NT2/D1 (cell line): ENCODE data around the gene FABP6.

Experiments
- DNase-seq: peaks from one replicate; pipeline ENCODE4 v3.0.0-alpha.2; 2011; ENCODE audit warnings: low read depth, low spot score
- H3K27me3 ChIP-seq: 2 replicates; pipeline ENCODE4 v1.6.0; 2011; ENCODE audit warnings: mild to moderate bottlenecking; ENCODE audit not compliant: insufficient read length, insufficient read depth
- H3K36me3 ChIP-seq: 2 replicates; pipeline ENCODE4 v1.6.1; 2011; ENCODE audit warnings: mild to moderate bottlenecking, low read length, mixed read lengths; ENCODE audit not compliant: insufficient read depth, insufficient read length
- H3K4me1 ChIP-seq: 2 replicates; pipeline ENCODE4 v1.5.1; 2011; ENCODE audit not compliant: insufficient read depth, insufficient read length
- H3K4me3 ChIP-seq: 2 replicates; pipeline ENCODE4 v1.5.1; 2011; ENCODE audit warnings: low read depth; ENCODE audit not compliant: insufficient read length
- H3K9ac ChIP-seq: 2 replicates; pipeline ENCODE4 v1.6.0; 2011; ENCODE audit warnings: low read depth; ENCODE audit not compliant: insufficient read length
- H3K9me3 ChIP-seq: 2 replicates; pipeline ENCODE4 v1.5.1; 2011; ENCODE audit warnings: mild to moderate bottlenecking, low read length; ENCODE audit not compliant: insufficient read depth
- SUZ12 ChIP-seq: IDR thresholded peaks from 2 replicates; pipeline ENCODE4 v1.6.1; 2011; ENCODE audit not compliant: insufficient read length, insufficient read depth; ENCODE audit errors: extremely low read depth
- YY1 ChIP-seq: IDR thresholded peaks from 2 replicates; pipeline ENCODE4 v1.6.1; 2011; ENCODE audit not compliant: insufficient read length, insufficient read depth
- ZNF274 ChIP-seq: IDR thresholded peaks from 2 replicates; pipeline ENCODE4 v1.6.1; 2011; ENCODE audit warnings: mild to moderate bottlenecking, low read depth, low read length

Gene FABP6

DNA sequence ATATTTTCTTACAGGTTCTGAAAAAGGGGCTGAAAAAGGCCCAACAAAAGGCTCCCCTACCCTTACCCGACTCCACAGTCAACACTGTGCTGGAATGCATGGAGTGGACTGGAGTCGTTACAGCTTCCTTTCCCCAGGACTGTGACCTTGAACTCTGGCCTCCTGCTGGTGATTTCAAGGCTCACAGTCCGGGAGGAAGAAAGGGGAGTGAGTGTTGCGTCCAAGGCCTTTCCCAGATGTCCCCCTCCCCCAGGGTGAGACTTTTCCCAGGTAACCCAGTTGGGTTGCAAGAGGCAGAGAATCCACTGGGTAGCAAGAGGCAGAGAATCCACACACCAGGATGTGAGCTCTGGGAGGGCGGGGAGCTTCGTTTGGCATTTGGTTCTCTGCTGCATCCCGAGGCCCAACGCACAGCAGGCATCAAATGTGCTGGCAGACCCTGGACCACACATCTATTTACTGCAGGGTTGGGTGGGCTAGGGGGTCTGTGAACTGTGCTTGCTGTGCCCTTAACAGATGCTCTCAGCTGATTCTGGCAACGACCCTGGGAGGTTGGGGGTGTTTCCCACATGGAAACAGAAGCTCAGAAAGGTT is 37.5 kb downstream of the FABP6 start:
- H3K27me3 ChIP-seq: no peaks in the 10 kb centered on the region
- peaks cover 14% of the 10 kb centered on the region for H3K36me3 ChIP-seq
- no peaks in the 10 kb centered on the region for H3K9me3 ChIP-seq
- no peak for DNase-seq
- H3K4me3 ChIP-seq: no peak overlapping the region
- H3K4me1 ChIP-seq: peaks cover 17% of the 10 kb centered on the region
- TF ChIP-seq YY1: no peak
- no peak for TF ChIP-seq SUZ12
- no peak for TF ChIP-seq ZNF274
- H3K9ac ChIP-seq: no peak overlapping the region

DNA sequence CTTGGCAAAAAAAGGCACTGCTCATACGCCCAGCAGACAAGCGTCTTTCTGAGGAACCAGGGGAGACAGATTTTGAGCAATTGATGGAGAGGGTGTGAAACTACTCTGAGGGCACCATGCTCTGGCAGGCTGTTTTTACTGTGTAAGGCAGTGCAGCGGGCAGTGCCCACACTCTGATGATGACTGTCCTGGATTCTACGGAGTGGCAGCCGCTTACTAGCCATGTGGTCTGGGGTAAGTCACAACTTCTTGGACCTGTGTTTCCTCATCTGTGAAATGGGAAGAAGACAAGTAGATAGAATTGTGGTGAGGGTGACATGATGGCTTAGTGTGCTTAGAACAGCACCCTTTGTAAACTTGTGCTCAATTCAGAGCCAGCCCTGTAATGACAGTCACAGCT is 38.8 kb downstream of the FABP6 start:
- no peak for DNase-seq
- TF ChIP-seq SUZ12 (no peak), ZNF274 (no peak), YY1 (no peak)
- no peak overlapping the region for H3K4me3 ChIP-seq
- H3K9me3 ChIP-seq: no peaks in the 10 kb centered on the region
- no peak overlapping the region for H3K9ac ChIP-seq
- H3K4me1 ChIP-seq: peaks cover 17% of the 10 kb centered on the region
- peaks cover 14% of the 10 kb centered on the region for H3K36me3 ChIP-seq
- no peaks in the 10 kb centered on the region for H3K27me3 ChIP-seq

DNA sequence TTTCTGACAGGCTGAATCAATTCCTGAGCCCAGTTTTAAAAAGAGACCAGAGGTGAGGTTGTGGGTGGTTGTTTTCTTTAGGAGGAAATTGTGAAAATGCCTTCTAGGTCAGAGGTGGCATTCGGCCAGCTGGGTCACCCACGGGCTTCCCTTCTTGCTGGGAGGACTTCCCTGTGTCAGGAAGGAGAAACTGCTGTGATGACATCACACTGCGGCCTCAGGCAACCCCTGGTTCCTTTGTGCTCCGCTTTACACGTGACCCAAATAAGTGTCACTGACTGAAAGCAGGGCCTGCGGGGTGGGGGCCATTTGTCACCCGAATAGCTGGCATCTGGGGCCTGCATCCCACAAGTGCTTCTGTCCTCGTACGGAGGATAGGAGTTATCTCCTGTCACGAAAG is 39.7 kb downstream of the FABP6 start:
- no peak overlapping the region for H3K4me3 ChIP-seq
- H3K27me3 ChIP-seq: no peaks in the 10 kb centered on the region
- no peaks in the 10 kb centered on the region for H3K9me3 ChIP-seq
- no peak overlapping the region for H3K9ac ChIP-seq
- TF ChIP-seq YY1 (no peak), SUZ12 (no peak), ZNF274 (no peak)
- H3K36me3 ChIP-seq: peaks cover 14% of the 10 kb centered on the region
- DNase-seq: no peak
- H3K4me1 ChIP-seq: peaks cover 17% of the 10 kb centered on the region

DNA sequence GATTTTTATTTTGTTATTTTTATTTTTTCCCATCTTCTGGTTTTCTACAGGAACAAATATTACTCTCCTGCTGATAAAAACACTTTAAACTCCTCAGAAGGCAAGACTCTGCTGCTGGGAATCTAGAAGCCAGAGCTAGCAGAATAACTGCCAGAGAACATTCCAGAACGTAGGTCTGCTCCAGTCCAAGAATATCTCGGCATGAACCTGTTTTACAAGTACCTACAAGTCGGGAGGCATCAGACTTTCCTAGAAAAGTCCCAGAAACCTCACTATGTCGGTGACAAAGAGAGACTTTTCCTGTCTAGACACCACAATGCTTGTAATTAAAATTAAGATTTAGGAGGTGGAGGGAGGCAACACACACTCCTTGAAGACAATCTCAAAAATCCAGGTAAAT is 41.4 kb downstream of the FABP6 start:
- Histone ChIP-seq H3K27me3 (no peaks in the 10 kb centered on the region), H3K36me3 (peaks cover 12% of the 10 kb centered on the region), H3K4me3 (no peak overlapping the region), H3K9ac (no peak overlapping the region), H3K9me3 (no peaks in the 10 kb centered on the region), H3K4me1 (peaks cover 20% of the 10 kb centered on the region)
- DNase-seq: no peak
- TF ChIP-seq ZNF274 (no peak), YY1 (no peak), SUZ12 (no peak)

DNA sequence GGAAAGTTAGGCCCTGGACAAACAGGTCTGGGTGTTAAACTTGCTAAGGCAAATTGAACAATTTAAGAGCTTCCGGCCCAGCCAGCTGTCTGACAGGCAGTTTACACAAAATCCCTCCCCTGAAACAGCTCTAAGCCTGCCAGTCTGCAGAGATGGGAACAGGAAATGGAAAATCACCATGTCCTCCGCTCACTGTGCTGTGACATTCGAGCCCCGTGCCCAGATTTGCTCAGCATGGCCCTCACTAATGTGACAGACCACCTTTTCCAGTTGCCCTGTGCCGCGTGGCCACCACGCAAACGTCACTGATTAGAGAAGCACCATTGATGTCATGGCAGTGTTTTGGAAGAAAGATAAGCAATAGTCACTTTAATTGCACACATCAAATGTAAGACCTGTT is 42.1 kb downstream of the FABP6 start:
- peaks cover 12% of the 10 kb centered on the region for H3K36me3 ChIP-seq
- H3K9ac ChIP-seq: no peak overlapping the region
- H3K4me1 ChIP-seq: peaks cover 16% of the 10 kb centered on the region
- TF ChIP-seq SUZ12 (no peak), YY1 (no peak), ZNF274 (no peak)
- no peaks in the 10 kb centered on the region for H3K27me3 ChIP-seq
- H3K4me3 ChIP-seq: no peak overlapping the region
- no peaks in the 10 kb centered on the region for H3K9me3 ChIP-seq
- DNase-seq: no peak

DNA sequence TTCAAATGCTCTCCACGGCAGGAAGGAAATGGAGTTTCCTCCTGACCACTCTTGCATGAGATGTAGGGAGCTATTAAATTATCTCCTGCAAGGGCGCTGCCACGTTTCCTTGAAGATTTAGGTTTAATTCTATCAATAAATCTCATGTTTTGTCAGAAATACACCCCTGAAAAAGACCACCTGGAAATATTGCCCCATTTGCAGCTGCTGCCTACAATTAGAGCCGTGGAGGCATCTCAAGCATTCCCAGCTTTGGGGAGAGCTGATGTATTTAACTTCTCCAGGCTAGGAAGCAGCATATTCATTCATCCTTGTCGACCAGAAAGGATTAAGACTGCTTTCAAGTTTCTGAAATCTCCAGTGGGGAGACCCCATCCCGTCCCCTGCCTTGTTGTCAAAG is 42.5 kb downstream of the FABP6 start:
- no peak overlapping the region for H3K9ac ChIP-seq
- no peak for DNase-seq
- no peak overlapping the region for H3K4me3 ChIP-seq
- TF ChIP-seq SUZ12: no peak
- TF ChIP-seq YY1: no peak
- TF ChIP-seq ZNF274: no peak
- H3K36me3 ChIP-seq: peaks cover 12% of the 10 kb centered on the region
- peaks cover 13% of the 10 kb centered on the region for H3K4me1 ChIP-seq
- H3K27me3 ChIP-seq: no peaks in the 10 kb centered on the region
- H3K9me3 ChIP-seq: no peaks in the 10 kb centered on the region

DNA sequence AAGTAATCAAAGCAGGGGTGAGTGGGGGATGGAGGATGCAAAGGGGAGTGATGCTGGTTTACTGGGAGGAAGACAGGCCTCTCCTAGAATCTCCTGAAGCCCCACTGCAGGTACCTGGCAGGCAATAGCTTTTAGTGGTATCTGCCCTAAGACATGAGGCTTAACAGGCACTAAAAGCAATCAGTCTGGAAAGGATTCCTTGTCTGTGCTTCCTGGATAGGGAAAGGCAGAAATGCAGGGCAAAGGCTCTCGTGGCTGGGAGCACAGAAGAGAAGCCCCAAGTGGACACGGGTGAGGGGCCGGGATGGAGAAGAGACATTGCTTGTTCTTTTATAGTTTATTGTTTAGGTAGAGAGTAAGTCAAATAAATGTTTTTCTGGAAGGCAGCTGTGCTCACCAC is 43.0 kb downstream of the FABP6 start:
- Histone ChIP-seq H3K36me3 (peaks cover 16% of the 10 kb centered on the region), H3K27me3 (no peaks in the 10 kb centered on the region), H3K4me1 (peaks cover 11% of the 10 kb centered on the region), H3K4me3 (no peak overlapping the region), H3K9me3 (no peaks in the 10 kb centered on the region), H3K9ac (no peak overlapping the region)
- no peak for DNase-seq
- no peak for TF ChIP-seq ZNF274
- TF ChIP-seq SUZ12: no peak
- TF ChIP-seq YY1: no peak

DNA sequence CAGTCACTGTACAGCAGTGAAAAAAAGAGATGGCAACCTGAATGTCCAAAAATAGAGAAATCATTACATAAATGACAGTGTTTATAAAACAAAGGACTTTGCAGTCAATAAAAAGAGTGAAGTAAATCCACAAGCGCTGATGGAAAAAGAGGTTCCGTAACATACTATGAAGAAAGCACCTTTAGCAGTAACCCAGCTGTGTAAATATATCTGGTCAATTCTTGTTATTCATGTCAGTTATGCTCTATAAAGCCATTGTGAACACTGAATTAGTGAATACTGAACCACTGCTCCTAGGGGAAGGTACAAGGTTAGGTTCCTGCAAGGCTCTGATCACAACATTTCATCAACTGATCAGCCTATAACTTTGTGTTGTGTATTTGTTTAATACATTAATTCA is 43.6 kb downstream of the FABP6 start:
- no peak for DNase-seq
- TF ChIP-seq ZNF274 (no peak), YY1 (no peak), SUZ12 (no peak)
- Histone ChIP-seq H3K4me3 (no peak overlapping the region), H3K4me1 (peaks cover 11% of the 10 kb centered on the region), H3K27me3 (no peaks in the 10 kb centered on the region), H3K9me3 (no peaks in the 10 kb centered on the region), H3K9ac (no peak overlapping the region), H3K36me3 (peaks cover 16% of the 10 kb centered on the region)
